GM12878 (cell line): Measurements from ENCODE around the gene PLCG2.

Experiments
- ATF2 ChIP-seq: IDR thresholded peaks from 2 replicates; pipeline ENCODE4 v1.6.1; 2012; ENCODE audit warnings: low read length, inconsistent platforms
- CTCF ChIP-seq, 3 experiments: IDR thresholded peaks in 2 of 3; conservative IDR thresholded peaks in 1 of 3; 2 replicates each; pipeline ENCODE4 v1.5.1; 2011; ENCODE audit warnings: low read depth in 3 of 3, low read length in 3 of 3, mild to moderate bottlenecking in 3 of 3, control low read depth in 2 of 3, moderate library complexity in 2 of 3, inconsistent platforms in 1 of 3, mixed read lengths in 1 of 3; ENCODE audit not compliant: control insufficient read depth in 2 of 3, insufficient read depth in 1 of 3; ENCODE audit errors: extremely low read depth in 1 of 3
- EGR1 ChIP-seq, 2 experiments: IDR thresholded peaks; 1 replicate in 1 of 2; 2 replicates in 1 of 2; pipeline ENCODE4 v1.6.1; 2011 to 2012; ENCODE audit warnings: low read depth in 2 of 2, low read length in 2 of 2, borderline replicate concordance in 1 of 2, mild to moderate bottlenecking in 1 of 2, moderate library complexity in 1 of 2
- EP300 ChIP-seq, 2 experiments: fragments of 150-350 bp in 1 of 2; IDR thresholded peaks; 2 replicates each; pipeline ENCODE4 v1.6.1; 2011 to 2012; ENCODE audit warnings: low read depth in 2 of 2, low read length in 2 of 2, borderline replicate concordance in 1 of 2, improper control_type of control experiment in 1 of 2, inconsistent platforms in 1 of 2; ENCODE audit not compliant: control insufficient read depth in 1 of 2
- GABPA ChIP-seq: IDR thresholded peaks from 2 replicates; pipeline ENCODE4 v1.6.1; 2014; ENCODE audit warnings: antibody characterized with exemption, low read depth, mild to moderate bottlenecking, inconsistent platforms
- JUND ChIP-seq: IDR thresholded peaks from 2 replicates; pipeline ENCODE4 v1.6.1; 2012; ENCODE audit warnings: low read depth, mild to moderate bottlenecking, low read length, improper control_type of control experiment, moderate library complexity
- KDM1A ChIP-seq: fragments of 200-600 bp; sonication (generic); IDR thresholded peaks from 2 replicates; pipeline ENCODE4 v1.6.1; 2016; ENCODE audit warnings: borderline replicate concordance
- SP1 ChIP-seq: IDR thresholded peaks from one replicate; pipeline ENCODE4 v1.6.1; 2011; ENCODE audit warnings: low read depth, low read length
- SUZ12 ChIP-seq: fragments of 200-600 bp; sonication (generic); IDR thresholded peaks from one replicate; pipeline ENCODE4 v1.6.1; 2018; ENCODE audit warnings: antibody characterized with exemption, mild to moderate bottlenecking; ENCODE audit not compliant: unreplicated experiment
- ZBTB33 ChIP-seq: fragments of 450-650 bp; IDR thresholded peaks from 2 replicates; pipeline ENCODE4 v1.6.1; 2017; ENCODE audit warnings: mild to moderate bottlenecking
- ZZZ3 ChIP-seq: IDR thresholded peaks from 2 replicates; pipeline ENCODE4 v1.6.1; 2011; ENCODE audit warnings: low read depth; ENCODE audit not compliant: control insufficient read depth, insufficient read length

- peak in 1 of 2 experiments; percentile 53; a peak in 1 of 3 replicates for TF ChIP-seq EGR1 (IDR thresholded peaks at IDR 0.05; ENCODE audit: borderline replicate concordance in 1 of 2, low read depth in 2 of 2, low read length in 2 of 2)
- TF ChIP-seq ZZZ3 = no peak
- peak; percentile 51; the same call in 1 of the 2 replicates for TF ChIP-seq ATF2
- 0 out of 4 replicates have a peak, but pooled peaks of 1 of the 2 experiments have one; percentile 23 for TF ChIP-seq EP300 (IDR thresholded peaks at IDR 0.05; ENCODE audit: borderline replicate concordance in 1 of 2, control insufficient read depth in 1 of 2, low read depth in 2 of 2, low read length in 2 of 2)
- no peak for TF ChIP-seq KDM1A
- no peak for TF ChIP-seq SP1
- TF ChIP-seq GABPA = peak; percentile 69; the same call in 1 of the 2 replicates
- no peak for TF ChIP-seq ZBTB33
- no peak for TF ChIP-seq CTCF (IDR thresholded peaks at IDR 0.05 in 2 of 3, conservative IDR thresholded peaks at IDR 0.05 in 1 of 3; ENCODE audit: control insufficient read depth in 2 of 3, extremely low read depth in 1 of 3, insufficient read depth in 1 of 3, low read depth in 3 of 3, low read length in 3 of 3)
- no peak for TF ChIP-seq JUND
- no peak for TF ChIP-seq SUZ12
These were observed 18.4 kb downstream of the PLCG2 start for GRCh38 chr16:81797443-81797842.
